Stimulated activated effector memory CD8-positive, alpha-beta T cell treated with anti-CD3 and anti-CD28 coated beads, Interleukin-12 subunit alpha, Interleukin-12 subunit beta, amount 100 ng/mL, for 72 hours (primary cell): ENCODE data around the gene SLX4.
"Not testable (repeated sequence)": the region's sequence is repeated elsewhere in the genome, so short reads cannot be mapped to it uniquely, and the experiment has no call there.

Experiments used
- ATAC-seq: fragments of 150-1000 bp; cut with Tn5 transposase; 2 replicates; pipeline ENCODE4 v1.10.0; 2021
- DNase-seq, 2 donors: peaks; one replicate each; pipeline ENCODE4 v3.0.0; 2021 to 2022; ENCODE audit warnings: low spot score in 2 of 2
- H3K27ac Mint-ChIP-seq: one replicate; pipeline ENCODE4 v1.8.0; 2022; ENCODE audit warnings: mild to moderate bottlenecking, mixed read lengths
- H3K36me3 Mint-ChIP-seq: one replicate; pipeline ENCODE4 v1.8.0; 2022; ENCODE audit warnings: mild to moderate bottlenecking, mixed read lengths
- H3K4me1 Mint-ChIP-seq: one replicate; pipeline ENCODE4 v1.8.0; 2022; ENCODE audit warnings: mixed read lengths
- H3K4me3 Mint-ChIP-seq: one replicate; pipeline ENCODE4 v1.8.0; 2022; ENCODE audit warnings: mild to moderate bottlenecking, mixed read lengths
- H3K9me3 Mint-ChIP-seq: one replicate; pipeline ENCODE4 v1.8.0; 2022; ENCODE audit warnings: mixed read lengths

The SLX4 gene

GRCh38 chr16:3611146-3611975 is at the start of gene SLX4:
TSS of gene SLX4 (minus strand) at chr16:3611606. CDS start at chr16:3608964, 2,642 bp downstream.
- DNase-seq, result peak; percentile 95 to 96
- Mint-ChIP-seq H3K9me3 (no peaks in the 10 kb centered on the region), H3K27ac (peak within 1 kb of the TSS; percentile 97), H3K4me1 (peaks cover 48% of the 10 kb centered on the region), H3K4me3 (peak within 1 kb of the TSS; percentile 98), H3K36me3 (peaks cover 31% of the 10 kb centered on the region)
- ATAC-seq, result peak; percentile 94

GRCh38 chr16:3659251-3659650 is 47.8 kb upstream of the SLX4 start:
- Mint-ChIP-seq H3K27ac (peak overlapping the region; percentile 54), H3K4me3 (no peak overlapping the region), H3K36me3 (peaks cover 89% of the 10 kb centered on the region), H3K4me1 (peaks cover 8% of the 10 kb centered on the region), H3K9me3 (no peaks in the 10 kb centered on the region)
- ATAC-seq (no peak), DNase-seq (no peak)

- ATAC-seq (no peak), DNase-seq (no peak)
- Mint-ChIP-seq H3K4me1 (peaks cover 12% of the 10 kb centered on the region), H3K36me3 (peaks cover 90% of the 10 kb centered on the region), H3K4me3 (no peak overlapping the region), H3K27ac (no peak overlapping the region), H3K9me3 (no peaks in the 10 kb centered on the region)
These were observed 45.4 kb upstream of the SLX4 start for GRCh38 chr16:3656491-3657468.

GRCh38 chr16:3656160-3656490 is 44.7 kb upstream of the SLX4 start:
- DNase-seq, H3K27ac Mint-ChIP-seq, ATAC-seq, H3K9me3 Mint-ChIP-seq, H3K4me3 Mint-ChIP-seq: not testable (repeated sequence)
- H3K36me3 Mint-ChIP-seq, result peaks cover 87% of the 10 kb centered on the region
- peaks cover 12% of the 10 kb centered on the region for H3K4me1 Mint-ChIP-seq

- ATAC-seq (no peak), DNase-seq (no peak)
- Mint-ChIP-seq H3K4me3 (no peak overlapping the region), H3K4me1 (peaks cover 12% of the 10 kb centered on the region), H3K36me3 (peaks cover 86% of the 10 kb centered on the region), H3K27ac (peak overlapping the region; percentile 69), H3K9me3 (no peaks in the 10 kb centered on the region)
These were observed 44.2 kb upstream of the SLX4 start for GRCh38 chr16:3655396-3656159.

- peaks cover 81% of the 10 kb centered on the region for H3K36me3 Mint-ChIP-seq
- no peak for DNase-seq
- H3K27ac Mint-ChIP-seq, result peak overlapping the region; percentile 69
- no peaks in the 10 kb centered on the region for H3K9me3 Mint-ChIP-seq
- ATAC-seq, result no peak
- no peak overlapping the region for H3K4me3 Mint-ChIP-seq
- H3K4me1 Mint-ChIP-seq, result peaks cover 12% of the 10 kb centered on the region
These were observed 43.6 kb upstream of the SLX4 start for GRCh38 chr16:3655030-3655395.

- Mint-ChIP-seq H3K9me3 (no peaks in the 10 kb centered on the region), H3K27ac (peak within 1 kb of the TSS; percentile 69), H3K4me3 (no peak within 1 kb of the TSS), H3K4me1 (peaks cover 12% of the 10 kb centered on the region), H3K36me3 (peaks cover 75% of the 10 kb centered on the region)
- ATAC-seq, result peak; percentile 80
- DNase-seq, result peak; percentile 54 to 79
These were observed 43.0 kb upstream of the SLX4 start, which contains the start of gene DNASE1 for GRCh38 chr16:3654249-3654991. TSS of gene DNASE1 (plus strand) at chr16:3654691. CDS start at chr16:3655374, 683 bp downstream.

GRCh38 chr16:3652373-3653195 is 41.2 kb upstream of the SLX4 start:
- Mint-ChIP-seq H3K36me3 (peaks cover 56% of the 10 kb centered on the region), H3K27ac (peak overlapping the region; percentile 32), H3K4me3 (no peak overlapping the region), H3K9me3 (no peaks in the 10 kb centered on the region), H3K4me1 (peaks cover 6% of the 10 kb centered on the region)
- no peak for ATAC-seq
- no peak for DNase-seq

GRCh38 chr16:3651461-3652372 is 40.3 kb upstream of the SLX4 start:
- Mint-ChIP-seq H3K27ac (peak overlapping the region; percentile 37), H3K4me1 (peaks cover 6% of the 10 kb centered on the region), H3K4me3 (no peak overlapping the region), H3K9me3 (no peaks in the 10 kb centered on the region), H3K36me3 (peaks cover 48% of the 10 kb centered on the region)
- no peak for DNase-seq
- no peak for ATAC-seq

- DNase-seq, result no peak
- no peak for ATAC-seq
- Mint-ChIP-seq H3K4me1 (peaks cover 6% of the 10 kb centered on the region), H3K4me3 (no peak overlapping the region), H3K27ac (peak overlapping the region; percentile 37), H3K9me3 (no peaks in the 10 kb centered on the region), H3K36me3 (peaks cover 43% of the 10 kb centered on the region)
These were observed 39.3 kb upstream of the SLX4 start for GRCh38 chr16:3650631-3651265.

GRCh38 chr16:3646348-3646920 is 35.0 kb upstream of the SLX4 start:
- ATAC-seq (no peak), DNase-seq (no peak)
- Mint-ChIP-seq H3K9me3 (no peaks in the 10 kb centered on the region), H3K4me3 (no peak overlapping the region), H3K27ac (no peak overlapping the region), H3K36me3 (peaks cover 28% of the 10 kb centered on the region), H3K4me1 (no peaks in the 10 kb centered on the region)

GRCh38 chr16:3645504-3646347 is 34.3 kb upstream of the SLX4 start:
- Mint-ChIP-seq H3K36me3 (peaks cover 22% of the 10 kb centered on the region), H3K9me3 (no peaks in the 10 kb centered on the region), H3K27ac (no peak overlapping the region), H3K4me3 (no peak overlapping the region), H3K4me1 (no peaks in the 10 kb centered on the region)
- DNase-seq (no peak), ATAC-seq (no peak)
